Esophagus muscularis mucosa (tissue), 3 donors: ENCODE measurements around the gene KRTDAP.

Source experiments
- POLR2A ChIP-seq: fragments of 450-650 bp; IDR thresholded peaks from one replicate; pipeline ENCODE4 v1.6.1; 2017; ENCODE audit warnings: antibody characterized with exemption, moderate library complexity, mild to moderate bottlenecking, low read depth
- POLR2AphosphoS5 ChIP-seq, 2 donors: sonication (generic); formaldehyde crosslinking; IDR thresholded peaks; one replicate each; pipeline ENCODE4 v1.6.1; 2017; ENCODE audit warnings: antibody characterized with exemption in 2 of 2
- TF ChIP-seq, protein P1 (sequence below), 3 experiments: fragments of 200-600 bp in 2 of 3; fragments of 450-650 bp in 1 of 3; sonication (generic) in 2 of 3; IDR thresholded peaks; one replicate each; pipeline ENCODE4 v1.5.1; 2017 to 2019; ENCODE audit warnings: antibody characterized with exemption in 3 of 3, mild to moderate bottlenecking in 2 of 3, moderate library complexity in 1 of 3

DNA sequence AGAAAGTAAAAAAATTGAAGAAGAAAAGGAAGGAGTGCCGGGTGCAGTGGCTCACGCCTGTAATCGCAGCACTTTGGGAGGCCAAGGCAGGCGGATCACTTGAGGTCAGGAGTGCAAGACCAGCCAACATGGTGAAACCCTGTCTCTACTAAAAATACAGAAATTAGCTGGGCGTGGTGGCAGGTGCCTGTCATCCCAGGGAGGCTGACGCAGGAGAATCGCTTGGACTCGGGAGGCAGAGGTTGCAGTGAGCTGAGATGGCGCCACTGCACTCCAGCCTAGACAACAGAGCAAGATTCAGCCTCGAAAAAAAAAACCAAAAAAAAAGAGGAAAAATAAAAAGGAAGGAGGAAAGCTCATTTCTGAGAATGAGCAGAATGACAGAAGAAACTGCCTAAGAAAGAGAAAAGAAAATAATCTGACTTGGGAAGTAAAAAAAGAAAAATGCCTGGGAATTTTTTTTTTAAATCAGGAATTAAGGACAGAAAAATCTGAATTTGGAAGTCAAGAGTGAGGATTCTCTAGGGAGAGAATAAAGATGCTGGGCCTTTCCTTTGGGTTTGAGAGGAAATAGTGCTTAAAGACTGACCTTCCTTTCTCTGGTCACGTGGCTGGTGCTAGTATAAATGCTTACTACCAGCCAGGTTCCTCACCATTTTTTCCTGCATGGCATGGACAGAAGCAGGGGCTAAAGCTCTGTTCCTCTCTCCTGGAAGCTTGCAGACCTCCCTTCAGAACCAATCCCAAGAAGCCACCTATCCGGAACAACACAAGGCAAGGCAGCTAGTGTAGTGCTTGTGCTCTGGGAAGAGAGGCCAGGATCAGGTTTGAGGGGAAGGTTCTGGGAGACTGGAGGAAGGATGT lies 42.4 kb downstream of the KRTDAP start, which contains the start of gene FFAR2:
- TF ChIP-seq, protein P1, sequence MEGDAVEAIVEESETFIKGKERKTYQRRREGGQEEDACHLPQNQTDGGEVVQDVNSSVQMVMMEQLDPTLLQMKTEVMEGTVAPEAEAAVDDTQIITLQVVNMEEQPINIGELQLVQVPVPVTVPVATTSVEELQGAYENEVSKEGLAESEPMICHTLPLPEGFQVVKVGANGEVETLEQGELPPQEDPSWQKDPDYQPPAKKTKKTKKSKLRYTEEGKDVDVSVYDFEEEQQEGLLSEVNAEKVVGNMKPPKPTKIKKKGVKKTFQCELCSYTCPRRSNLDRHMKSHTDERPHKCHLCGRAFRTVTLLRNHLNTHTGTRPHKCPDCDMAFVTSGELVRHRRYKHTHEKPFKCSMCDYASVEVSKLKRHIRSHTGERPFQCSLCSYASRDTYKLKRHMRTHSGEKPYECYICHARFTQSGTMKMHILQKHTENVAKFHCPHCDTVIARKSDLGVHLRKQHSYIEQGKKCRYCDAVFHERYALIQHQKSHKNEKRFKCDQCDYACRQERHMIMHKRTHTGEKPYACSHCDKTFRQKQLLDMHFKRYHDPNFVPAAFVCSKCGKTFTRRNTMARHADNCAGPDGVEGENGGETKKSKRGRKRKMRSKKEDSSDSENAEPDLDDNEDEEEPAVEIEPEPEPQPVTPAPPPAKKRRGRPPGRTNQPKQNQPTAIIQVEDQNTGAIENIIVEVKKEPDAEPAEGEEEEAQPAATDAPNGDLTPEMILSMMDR (IDR thresholded peaks at IDR 0.05), result no peak
- TF ChIP-seq POLR2AphosphoS5 (IDR thresholded peaks at IDR 0.05) (no peak), POLR2A (no peak)
